ENCODE results near the gene IPO8.

Gene IPO8

DNA sequence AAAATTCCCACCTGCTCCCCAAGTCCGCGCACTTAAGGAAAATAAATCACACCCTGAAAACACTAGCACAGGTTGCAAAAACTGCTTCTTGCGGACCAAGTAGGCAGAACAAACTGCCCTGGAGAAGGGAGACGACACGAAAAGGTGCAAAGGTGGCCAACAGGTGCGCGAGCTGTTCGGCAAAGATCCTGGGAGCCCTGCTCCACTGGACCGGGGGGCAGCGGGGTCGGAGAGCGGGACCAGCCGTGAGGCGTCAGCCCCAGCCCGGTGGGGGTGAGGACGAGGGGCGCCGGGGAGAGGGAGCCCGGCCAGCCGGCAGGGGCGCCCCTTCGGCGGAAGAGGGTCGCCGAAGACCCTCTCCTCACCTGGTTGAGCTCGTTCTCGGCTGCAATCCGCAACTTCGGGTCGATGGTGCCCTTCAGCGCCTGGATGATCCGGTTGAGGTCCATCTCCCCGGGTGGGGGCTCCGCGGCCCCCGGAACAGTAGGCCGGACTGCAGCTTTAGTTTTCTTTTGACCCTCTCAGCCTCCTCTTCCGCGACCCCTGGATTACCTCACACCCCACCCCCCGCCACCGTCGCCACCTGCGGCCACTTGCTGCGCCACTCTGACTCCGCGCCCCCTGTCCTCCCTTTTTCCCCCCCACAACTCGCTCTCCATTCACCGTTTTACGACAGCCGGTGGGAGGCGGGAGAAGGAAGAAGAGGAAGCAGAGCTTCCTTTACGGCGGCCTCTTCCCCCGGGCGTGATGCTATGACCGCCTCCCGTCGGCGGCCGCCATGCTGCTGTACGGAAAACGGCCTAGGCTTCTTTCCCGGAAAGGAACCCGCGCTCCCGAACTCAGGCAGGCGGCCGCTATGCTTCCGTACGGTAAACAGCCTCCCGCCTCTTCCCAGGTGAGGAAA is at the start of gene IPO8:
Gene IPO8 (minus strand): TSS at position 671 of the 904 bp plus-strand sequence. CDS start 222 bp downstream, at position 449.
- peak; percentile 43 for DNase-seq

DNA sequence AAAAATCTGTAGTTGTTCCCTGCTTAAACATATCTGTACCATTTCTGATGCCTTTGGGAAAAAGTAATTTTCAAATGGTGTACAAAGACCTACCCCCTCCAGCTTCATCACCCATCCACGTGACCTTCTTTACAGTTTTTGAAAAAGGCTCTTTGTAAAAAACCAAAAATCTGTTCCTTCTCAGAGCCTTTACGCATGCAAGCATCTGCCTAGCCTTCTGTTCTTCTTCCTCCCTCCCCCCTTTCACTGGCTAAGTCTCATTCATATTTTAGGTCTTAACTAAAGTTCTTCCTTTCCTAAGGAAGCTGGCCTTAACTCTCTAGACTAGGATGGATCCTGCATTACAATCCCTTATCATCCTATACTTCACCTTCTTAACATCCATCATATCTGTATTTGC is 48.7 kb upstream of the IPO8 start:
- no peak for DNase-seq

DNA sequence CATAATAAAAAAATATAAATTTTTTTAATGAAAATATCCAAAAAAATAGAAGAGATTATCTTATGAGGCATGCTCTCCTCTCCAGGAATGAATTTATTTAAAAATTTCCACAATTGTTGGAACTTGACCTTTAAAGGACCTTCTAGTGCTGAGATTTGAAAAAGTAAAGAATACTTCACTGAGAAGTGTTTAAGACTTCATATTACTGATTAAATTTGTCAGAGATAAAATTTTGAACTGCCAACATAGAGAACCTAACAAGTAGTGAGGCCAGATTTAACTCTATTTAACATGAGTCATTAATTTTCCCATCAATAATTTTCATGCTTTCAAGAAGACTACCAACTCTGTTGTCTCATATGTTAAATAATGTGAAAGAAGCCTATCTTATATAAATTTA is 44.6 kb upstream of the IPO8 start:
- DNase-seq, result no peak

DNA sequence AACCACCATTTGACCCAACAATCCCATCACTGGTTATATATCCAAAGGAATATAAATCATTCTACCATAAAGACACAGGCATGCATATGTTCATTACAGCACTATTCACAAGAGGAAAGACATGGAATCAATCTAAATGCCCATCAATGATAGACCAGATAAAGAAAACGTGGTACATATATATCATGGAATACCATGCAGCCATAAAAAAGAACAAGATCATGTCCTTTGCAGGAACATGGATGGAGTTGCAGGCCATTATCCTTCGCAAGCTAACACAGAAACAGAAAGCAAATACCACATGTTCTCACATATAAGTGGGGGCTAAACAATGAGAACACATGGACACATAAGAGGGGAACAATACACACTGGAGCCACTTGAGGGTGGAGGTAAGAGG is 43.4 kb upstream of the IPO8 start:
- no peak for DNase-seq

DNA sequence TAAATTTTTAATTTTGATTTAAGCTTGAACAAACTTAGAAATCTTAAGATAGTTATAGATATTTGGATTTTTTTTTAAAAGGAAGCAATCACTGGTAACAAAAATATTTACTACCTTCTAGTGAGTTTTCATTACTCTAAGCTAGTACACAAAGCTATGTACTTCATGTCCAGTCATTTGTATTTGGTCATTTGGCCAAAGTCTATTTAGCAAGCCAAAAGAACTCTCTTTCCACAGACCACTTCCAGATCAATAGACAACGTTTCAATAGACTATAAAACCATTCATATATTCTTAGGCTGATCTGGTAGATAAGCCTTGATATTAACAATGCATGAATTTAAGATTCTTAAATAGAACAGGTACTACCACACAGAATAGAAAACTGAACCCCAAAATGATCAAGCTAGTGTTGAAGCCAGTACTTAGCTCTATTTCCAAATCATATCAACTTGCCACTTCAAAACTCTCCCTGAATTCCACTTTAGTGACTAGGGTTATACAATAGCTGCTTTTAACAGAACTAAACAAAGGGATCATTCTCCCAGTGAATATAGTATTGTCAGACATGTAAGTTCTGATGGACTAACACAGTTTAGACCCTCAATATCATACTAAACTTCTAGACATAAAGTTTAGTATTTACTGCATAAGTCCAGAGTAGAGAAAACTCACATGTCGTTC is 37.4 kb upstream of the IPO8 start:
- DNase-seq, result no peak

DNA sequence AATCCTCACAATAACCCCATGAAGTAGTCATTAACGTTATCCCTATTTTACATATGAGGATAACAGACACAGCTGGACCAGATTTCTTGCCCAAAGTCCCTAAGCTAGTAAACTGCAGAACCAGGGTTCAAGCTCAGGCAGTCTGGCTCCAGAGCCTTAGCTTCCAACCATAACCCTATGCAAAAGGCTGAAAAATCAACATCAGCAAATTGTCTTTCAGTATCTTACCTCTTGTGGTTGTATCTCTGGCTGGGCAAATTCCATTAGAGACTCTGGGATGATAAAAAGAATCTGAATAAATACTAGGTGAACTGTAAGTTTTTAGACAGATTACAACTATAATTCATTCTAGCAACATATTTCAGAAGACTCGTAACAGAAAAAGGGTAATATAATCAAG is 34.3 kb upstream of the IPO8 start:
- no peak for DNase-seq

DNA sequence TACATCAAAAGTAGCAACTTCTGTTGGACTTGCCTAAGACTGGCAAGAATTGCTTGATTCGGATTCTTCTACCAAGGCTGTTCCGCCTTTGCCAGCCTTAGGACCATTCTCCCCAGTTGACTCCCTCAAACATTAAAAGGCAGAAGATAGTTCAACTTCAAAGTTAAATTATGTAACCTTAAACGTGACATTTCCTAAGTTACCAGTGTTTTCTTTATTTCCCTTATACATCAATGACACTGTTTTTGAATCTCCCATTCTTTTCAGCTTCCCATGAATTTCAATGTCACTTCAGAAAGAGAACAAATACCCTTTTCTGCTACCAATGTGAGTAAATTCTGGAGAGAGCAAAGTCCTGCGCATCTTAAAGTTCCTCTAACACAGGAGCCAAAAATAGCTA is 33.9 kb upstream of the IPO8 start:
- DNase-seq, result no peak

DNA sequence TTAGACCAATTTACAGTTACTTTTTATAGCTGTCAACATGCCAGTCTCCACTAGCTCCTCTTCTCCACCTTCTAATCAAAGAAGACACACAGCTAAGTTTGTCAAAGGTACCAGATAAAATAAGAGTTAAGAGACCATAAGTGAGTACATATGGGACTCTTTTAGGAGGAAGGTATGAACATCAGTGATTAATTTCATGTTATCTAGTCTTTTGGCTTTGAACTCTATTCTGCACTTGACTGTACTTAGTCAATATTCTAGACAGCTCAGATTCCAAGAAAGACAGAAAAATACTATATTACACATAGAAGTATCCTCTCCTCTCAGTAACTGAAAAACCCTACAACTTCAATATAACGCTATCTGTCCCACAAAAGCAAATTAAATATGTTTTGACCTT is 31.0 kb upstream of the IPO8 start:
- no peak for DNase-seq

DNA sequence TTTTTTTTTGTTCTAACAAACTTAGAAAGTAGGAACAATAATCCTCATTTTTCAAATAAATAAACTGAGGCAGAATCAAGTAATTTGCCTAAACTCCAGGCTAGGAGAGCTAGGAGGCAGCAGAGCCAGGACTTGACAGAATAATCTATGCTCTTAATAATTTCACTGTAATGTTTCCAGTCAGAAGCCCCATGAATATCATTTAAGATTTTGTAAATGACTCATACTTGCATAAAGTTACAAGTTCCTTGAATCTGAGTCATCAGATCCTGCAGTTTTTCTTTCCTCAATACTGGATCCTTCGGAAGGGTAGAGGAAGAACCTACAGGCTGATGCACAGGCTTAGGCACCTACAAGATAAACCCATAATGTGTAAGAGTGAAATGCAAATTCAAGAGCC is 30.1 kb upstream of the IPO8 start:
- DNase-seq, result no peak

DNA sequence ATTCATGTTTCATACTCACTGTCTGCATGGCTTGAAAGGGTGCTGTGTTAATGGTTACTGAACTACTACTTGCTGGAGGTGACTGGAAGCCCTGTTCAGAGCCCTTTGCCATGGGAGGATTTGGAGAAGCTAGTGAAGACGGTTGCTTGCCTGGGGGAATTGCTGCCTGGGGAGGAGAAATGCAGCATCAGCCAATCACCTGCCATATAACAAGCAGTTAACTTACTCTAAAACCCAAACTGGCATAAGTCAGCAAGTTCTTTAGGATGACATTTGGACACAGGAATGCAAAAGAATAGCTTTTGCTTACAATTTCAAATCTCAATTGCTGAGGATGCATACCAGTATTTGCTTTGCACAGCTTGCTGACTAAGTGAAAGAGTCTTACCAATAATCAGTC is 23.4 kb upstream of the IPO8 start:
- DNase-seq, result no peak

DNA sequence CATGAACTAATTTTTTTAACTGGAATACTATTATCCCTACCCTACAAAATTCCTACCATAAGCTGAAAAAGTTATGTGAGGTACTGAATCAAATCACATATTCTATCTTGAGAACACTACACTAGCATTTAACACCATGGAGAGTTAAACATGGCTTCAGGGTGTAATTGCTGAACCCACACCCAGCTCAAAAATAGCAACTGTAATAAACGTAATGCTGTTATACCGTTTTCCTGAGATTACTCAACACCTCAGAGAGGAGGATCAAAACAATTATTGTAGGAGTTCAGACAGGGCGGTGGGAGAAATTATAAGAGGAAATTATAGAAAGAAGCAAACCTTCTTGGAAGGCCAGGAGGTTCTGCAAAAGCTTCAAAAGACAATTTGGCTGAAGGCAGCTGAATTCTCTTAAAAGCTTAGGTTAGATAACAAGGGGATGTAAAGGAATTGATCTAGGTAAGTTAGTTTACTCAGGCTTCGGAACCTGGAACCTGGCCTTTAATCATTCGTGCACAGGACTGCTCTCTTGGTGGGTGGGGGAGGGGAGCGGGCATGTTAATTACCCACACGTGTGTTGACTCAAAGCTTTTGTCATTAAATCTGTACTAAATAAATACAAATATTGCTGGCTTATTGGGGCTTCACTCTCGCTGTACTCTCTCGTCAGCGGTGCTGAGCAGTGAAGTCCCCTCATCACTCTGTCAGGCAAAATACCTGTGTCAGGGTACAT is 12.1 kb upstream of the IPO8 start:
- DNase-seq, result no peak

DNA sequence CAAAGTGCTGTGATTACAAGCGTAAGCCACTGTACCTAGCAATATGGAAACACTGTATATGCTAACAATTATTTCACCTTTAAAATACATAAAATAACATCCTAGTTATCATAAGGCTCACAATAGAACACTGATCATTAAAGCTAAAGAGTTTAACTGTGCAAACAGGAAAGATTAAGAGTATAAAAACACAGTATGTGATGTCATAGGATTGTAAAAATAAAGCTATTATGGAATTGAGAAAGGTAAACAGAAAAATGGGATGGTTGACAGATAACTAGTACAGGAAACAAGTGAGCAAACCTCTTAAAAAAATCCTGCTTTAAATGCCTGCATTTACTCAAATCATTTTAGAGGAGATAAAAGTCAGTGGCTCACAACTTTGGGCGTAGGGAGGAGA is 10.8 kb upstream of the IPO8 start:
- DNase-seq, result no peak

DNA sequence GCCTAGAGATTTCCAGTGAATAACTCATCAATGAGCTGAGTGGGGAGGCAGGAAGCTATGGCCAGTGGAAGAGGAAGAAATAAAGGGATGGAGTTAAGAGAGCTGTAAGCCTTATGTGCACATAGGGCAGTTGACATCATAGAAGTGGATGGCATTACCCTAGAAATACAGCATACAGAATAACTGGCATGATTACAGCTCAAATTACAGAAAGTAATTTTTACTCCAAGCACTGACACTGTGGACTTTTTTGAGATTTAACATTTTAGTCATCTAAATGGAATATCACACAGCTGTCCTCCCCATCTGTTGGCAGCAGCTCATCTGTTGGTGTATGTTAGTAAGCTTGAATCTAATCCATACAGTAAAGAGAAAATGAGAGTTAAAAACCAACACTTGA is 5.4 kb upstream of the IPO8 start:
- DNase-seq, result no peak

DNA sequence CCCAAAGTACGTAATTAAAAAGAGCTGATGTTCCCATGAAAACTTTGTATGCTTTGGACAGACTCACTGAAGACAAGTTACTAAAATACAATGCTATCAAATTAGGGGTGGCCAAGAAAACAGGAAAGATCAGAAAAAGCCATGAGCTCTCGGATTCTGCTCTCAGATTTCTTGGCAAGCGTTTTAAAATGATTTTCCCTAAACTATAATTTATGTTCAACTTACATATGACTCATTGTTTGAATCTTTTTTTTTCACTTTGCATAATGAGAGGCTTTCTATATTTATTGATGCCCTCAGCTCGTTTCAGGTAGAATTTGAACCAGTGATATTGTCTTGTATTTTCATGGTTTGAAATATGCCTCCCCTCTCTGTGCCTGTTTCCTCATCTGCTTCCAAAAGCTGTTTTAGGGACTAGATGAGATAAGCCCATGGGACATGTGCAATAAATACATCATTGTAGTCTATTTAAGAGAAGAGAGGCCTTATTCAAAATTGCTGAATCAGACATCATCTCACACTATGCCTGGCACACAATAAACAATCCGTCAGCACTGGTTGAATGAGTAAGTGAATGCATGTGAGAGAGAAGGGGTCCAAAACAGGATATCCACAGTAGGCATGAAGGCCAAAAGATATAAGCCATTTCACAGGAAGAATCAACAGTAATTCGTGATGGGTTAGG is 4.7 kb upstream of the IPO8 start:
- DNase-seq, result no peak

DNA sequence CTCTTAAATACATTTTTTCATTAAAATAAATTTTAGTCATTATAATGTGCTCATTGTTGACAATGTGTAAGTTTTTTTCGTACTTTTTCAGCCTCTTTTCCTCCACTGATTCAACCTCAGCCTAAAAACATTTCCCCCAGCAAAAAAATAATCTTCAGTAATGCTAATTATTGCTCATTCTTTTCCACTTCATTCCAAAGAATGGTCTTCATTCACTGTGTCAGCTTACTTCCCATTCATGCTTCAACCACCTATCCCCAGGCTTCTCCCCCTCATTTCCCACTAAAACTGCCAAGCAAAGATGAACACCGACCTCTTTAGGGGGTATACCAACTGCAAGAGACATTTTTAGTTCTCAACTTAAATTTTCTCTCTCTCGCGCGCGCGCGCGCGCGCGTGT is 2.7 kb upstream of the IPO8 start:
- DNase-seq, result no peak

DNA sequence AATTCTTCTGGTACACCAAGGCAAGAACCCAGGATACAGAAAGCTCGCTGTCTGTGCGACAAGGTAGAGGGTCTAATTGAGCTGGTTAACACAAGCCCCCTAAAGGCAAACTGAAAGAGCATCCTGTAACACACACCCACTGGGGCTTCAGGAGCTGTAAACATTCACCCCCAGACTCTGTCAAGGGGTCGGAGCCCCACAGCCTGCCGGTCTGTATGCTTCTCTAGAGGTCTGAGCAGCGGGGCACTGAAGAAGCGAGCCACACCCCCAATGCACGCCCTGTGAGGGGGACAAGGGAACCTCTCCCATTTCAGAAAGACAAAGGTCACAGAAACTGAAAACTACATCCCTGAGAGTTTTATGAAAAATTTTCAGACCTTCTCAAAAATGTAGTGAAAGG is 1.3 kb upstream of the IPO8 start:
- no peak for DNase-seq

DNA sequence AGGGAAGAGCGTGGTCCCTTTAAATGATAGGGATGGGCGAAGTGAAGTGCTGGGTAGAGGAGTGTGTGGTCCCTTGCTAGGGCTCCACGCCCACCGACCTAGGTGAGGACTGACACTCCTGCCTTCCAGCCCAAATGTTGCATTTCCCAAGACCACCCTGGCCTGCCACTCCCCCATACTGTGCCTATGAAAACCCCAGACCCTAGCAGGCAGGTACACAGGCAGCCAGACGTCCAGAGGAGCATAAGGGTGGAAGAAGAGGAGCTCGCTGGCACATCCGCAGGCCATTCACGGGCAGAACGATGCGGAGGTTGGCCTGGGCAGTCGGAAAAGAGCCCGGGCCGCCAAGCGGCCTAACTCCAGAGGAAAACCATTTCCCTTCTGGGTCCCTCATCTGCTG is 817 bp upstream of the IPO8 start:
- no peak for DNase-seq

DNA sequence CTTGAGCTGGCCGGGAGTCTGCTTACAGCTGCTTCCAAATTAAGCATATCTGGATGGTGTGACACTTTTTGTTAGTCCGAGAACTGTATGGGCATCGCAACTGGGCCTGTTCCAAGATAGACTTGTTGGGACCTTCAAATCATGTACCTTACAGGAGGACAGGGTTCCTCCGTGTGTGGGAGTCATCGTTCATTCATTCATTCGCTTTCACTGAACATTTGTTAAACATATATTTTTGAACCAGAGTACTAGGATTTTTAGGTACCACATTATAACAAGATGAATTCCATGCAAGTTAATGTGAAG is 387 bp upstream of the IPO8 start:
- DNase-seq, result no peak

DNA sequence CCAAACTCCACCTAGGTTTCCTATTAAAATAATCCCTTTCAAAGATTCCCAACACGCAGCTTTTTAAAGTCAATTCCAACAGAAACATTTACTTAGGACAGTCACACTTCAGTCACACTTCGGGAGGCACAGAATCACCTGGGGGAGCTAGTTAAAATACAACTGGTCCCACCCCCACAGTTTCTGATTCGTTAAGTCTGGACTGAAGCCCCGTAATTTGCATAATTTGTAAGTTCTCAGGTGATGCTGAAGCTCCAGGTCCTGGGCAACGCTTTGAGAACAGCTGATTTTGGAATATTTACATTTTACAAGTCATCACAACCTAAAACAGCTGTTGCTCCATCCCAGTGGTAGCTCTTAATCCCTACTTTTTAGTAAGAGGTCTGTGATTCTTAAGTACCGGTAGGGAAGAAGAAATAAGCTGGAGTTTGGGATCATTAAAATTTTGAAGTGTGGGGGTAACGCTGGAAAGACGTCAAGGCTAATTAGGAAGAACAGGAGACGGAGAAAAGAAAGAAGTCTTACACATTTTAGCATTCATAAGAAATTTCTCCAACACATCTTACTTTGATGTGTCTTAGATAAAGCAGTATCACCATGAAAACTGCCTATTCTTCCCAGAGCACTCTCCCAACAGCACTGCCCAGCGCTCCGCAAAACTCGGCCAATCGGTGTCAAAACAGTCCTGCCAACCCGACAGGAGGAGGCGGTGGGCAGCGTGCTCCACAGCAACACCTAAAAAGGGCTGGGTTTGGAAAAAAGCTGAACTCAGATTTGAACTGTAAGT is 1.1 kb downstream of the IPO8 start:
- no peak for DNase-seq

DNA sequence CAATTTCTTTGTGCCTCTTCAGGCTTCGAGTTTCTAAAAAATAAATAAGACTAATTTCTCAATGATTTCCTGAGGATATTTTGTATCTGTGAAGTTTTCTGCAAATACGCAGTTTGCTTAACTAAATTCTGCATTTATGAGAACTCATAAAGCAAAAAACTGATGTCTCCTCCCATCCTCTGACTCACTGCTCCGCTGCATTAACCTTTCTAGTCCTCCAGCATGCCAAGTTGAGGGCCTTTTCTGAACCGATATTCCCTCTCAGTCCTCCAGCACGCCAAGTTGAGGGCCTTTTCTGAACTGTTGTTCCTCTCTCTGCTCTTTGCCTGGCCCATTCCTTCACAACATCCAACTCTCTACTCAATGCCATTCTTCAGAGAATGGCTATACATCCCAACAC is 3.2 kb downstream of the IPO8 start:
- no peak for DNase-seq

DNA sequence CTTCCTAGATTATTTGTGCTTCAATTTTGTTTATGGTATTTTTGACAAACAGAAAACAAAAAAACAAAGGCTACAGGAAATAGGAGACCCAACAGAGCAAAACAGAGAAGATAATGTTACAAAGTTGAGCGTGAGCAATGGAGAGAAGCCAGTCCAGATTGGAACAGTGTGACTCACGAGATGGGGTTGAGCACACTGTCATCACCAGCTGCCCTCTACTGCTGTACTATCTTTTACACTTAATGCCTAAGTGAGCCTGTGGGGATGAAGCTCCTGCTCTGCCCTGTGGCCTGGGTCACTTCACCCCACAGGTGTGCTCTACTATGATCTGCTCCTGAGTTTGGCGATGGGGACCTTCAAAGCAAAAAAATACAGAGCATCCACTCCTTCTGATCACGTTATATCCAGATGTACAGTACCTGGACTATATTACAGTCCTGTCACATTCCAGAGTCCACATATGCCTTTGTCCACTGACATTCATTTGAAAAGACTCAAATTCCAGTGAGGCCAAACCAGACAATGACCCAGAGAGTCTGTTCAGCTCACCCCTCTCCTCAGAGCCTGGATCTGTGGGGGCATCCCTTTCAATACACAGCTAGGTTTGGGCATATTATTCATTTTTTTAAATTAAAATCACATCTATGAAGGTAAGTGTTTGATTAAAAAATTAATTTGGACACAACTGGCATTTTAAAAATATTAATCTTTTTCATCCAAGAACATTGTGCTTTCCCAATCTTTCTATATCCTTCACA is 4.4 kb downstream of the IPO8 start:
- no peak for DNase-seq
